ENCODE measurements around the gene SPSB4.

The SPSB4 gene

DNA sequence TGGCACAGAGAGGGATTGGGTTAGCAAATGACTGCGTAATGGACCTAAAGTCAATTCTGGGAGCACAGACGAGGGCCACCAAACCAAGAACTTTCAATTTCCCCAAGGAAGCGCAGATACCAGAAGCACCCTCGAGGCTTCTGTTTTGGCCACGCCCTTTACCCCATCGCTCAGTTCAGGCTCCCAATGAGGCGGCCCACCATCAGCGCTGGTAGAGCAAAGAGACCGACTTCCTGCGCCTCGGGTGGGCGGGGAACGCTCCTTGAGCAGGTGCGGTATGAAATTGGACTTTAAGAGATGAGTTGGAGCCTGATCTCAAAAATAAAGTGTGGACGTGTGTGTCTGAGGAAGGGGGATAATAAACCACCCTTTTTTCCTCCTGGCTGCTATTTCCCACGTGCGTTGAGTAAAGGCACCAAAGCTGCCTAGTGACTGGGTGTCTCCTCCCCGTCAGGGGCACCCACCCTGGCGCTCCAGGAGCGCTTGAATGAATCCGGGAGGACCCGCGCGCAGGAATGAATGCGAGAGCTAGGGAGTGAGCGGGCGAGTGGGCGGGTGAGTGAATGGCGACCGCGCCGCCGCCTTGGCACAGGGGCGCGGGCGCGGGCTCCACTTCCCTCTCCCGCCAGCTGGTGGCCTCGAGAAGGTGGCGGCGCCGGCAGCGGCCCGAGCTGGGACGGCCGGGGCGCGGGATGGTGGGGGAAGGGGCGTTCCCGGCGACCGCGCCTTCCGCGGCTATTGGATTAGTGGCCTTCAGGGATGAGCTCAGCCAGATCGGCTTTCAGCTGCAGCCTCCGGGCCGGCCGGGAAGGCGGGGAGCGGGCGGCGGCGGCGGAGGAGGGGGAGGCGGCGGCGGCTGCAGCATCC lies at the start of gene SPSB4:
SPSB4 (plus strand) TSS at position 772 of the 867 bp plus-strand sequence. CDS start 14,758 bp downstream, outside the sequence.
- no peak for TF ChIP-seq CTCF (IDR thresholded peaks at IDR 0.05; ENCODE audit: insufficient read depth, low read length, missing control alignments)
- ChIA-PET CTCF (no interaction called here), POLR2A (no interaction called here)
- DNase-seq (ENCODE audit: low read depth, low spot score) = no peak
- H3K4me3 ChIP-seq (ENCODE audit: low read depth, low read length) = peak within 1 kb of the TSS; percentile 39

- no peak for TF ChIP-seq CTCF (IDR thresholded peaks at IDR 0.05; ENCODE audit: insufficient read depth, low read length, missing control alignments)
- H3K4me3 ChIP-seq (ENCODE audit: low read depth, low read length) = no peak overlapping the region
- no peak for DNase-seq (ENCODE audit: low read depth, low spot score)
- ChIA-PET CTCF (interaction anchor here (1.0 kb wide), 1 partner anchor 14 kb away, joined by 4 read pairs; no protein-coding TSS in a partner anchor), POLR2A (no interaction called here)
These were observed 44.8 kb upstream of the SPSB4 start for GRCh38 chr3:141006344-141006743.

GRCh38 chr3:141009496-141009895 lies 41.7 kb upstream of the SPSB4 start:
- POLR2A ChIA-PET = no interaction called here

GRCh38 chr3:141011232-141011996 lies 39.7 kb upstream of the SPSB4 start:
- DNase-seq (ENCODE audit: low read depth, low spot score) = no peak
- ChIA-PET POLR2A (no interaction called here), CTCF (interaction anchor here (0.7 to 5.6 kb wide), 13 partner anchors 9 to 291 kb away, joined by 3 to 45 read pairs (median 4); no protein-coding TSS in a partner anchor)
- TF ChIP-seq CTCF (IDR thresholded peaks at IDR 0.05; ENCODE audit: insufficient read depth, low read length, missing control alignments) = peak; percentile 88
- no peak overlapping the region for H3K4me3 ChIP-seq (ENCODE audit: low read depth, low read length)

More at GRCh38 chr3:141009496-141009895, 41.7 kb upstream of the SPSB4 start:
- H3K4me3 ChIP-seq (ENCODE audit: low read depth, low read length) = no peak overlapping the region
- no peak for DNase-seq (ENCODE audit: low read depth, low spot score)
- no peak for TF ChIP-seq CTCF (IDR thresholded peaks at IDR 0.05; ENCODE audit: insufficient read depth, low read length, missing control alignments)
- CTCF ChIA-PET = interaction anchor here (4.4 to 5.6 kb wide), 2 partner anchors 10 to 95 kb away, joined by 34 to 45 read pairs; no protein-coding TSS in a partner anchor

GRCh38 chr3:141011997-141012262 lies 39.2 kb upstream of the SPSB4 start:
- POLR2A ChIA-PET = no interaction called here
- TF ChIP-seq CTCF (IDR thresholded peaks at IDR 0.05; ENCODE audit: insufficient read depth, low read length, missing control alignments) = no peak
- no peak overlapping the region for H3K4me3 ChIP-seq (ENCODE audit: low read depth, low read length)
- CTCF ChIA-PET = interaction anchor here (0.7 to 5.6 kb wide), 6 partner anchors 9 to 180 kb away, joined by 3 to 45 read pairs (median 8); no protein-coding TSS in a partner anchor
- no peak for DNase-seq (ENCODE audit: low read depth, low spot score)

- ChIA-PET POLR2A (no interaction called here), CTCF (interaction anchor here (1.3 to 5.6 kb wide), 3 partner anchors 13 to 92 kb away, joined by 3 to 45 read pairs (median 34); no protein-coding TSS in a partner anchor)
- TF ChIP-seq CTCF (IDR thresholded peaks at IDR 0.05; ENCODE audit: insufficient read depth, low read length, missing control alignments) = no peak
- no peak overlapping the region for H3K4me3 ChIP-seq (ENCODE audit: low read depth, low read length)
- no peak for DNase-seq (ENCODE audit: low read depth, low spot score)
These were observed 38.6 kb upstream of the SPSB4 start for GRCh38 chr3:141012571-141012970.

All from AG04449 (cell line).